Panc1 (cell line): ENCODE measurements around the gene MYH2. TPM values are rescaled to one million over a fixed set of nuclear protein-coding genes. Genes with fewer than 3 reads are reported as not detected.

Experiments
- ATAC-seq: fragments of 200-7000 bp; cut with Tn5 transposase; 2 replicates; pipeline ENCODE4 v1.9.1; 2020; ENCODE audit warnings: mild to moderate bottlenecking, moderate library complexity
- BruUV-seq: library from RNA; stranded (reverse); fragments of 400-500 nt; replicated peaks from 2 replicates; lab custom pipeline; 2021; lab: Mats Ljungman, UMichigan
- CTCF ChIA-PET: fragments of 300-600 bp; sonication (Branson Sonifier 250); formaldehyde crosslinking; loops from one replicate; lab custom pipeline; 2022; ENCODE audit warnings: antibody characterized with exemption; lab: Charles Lee
- POLR2A ChIA-PET: fragments of 300-600 bp; sonication (Branson Sonifier 250); formaldehyde crosslinking; loops from one replicate; lab custom pipeline; 2022; ENCODE audit warnings: antibody characterized with exemption; lab: Charles Lee
- DNase-seq: peaks from one replicate; pipeline ENCODE4 v3.0.0-alpha.2; 2010; ENCODE audit warnings: low read depth, low spot score
- H3K27ac ChIP-seq: 2 replicates; pipeline ENCODE4 v1.5.1; 2011; ENCODE audit warnings: mild to moderate bottlenecking, low read length, inconsistent platforms
- H3K27me3 ChIP-seq: fragments of 200-500 bp; sonication (Bioruptor generic); 2 replicates; pipeline ENCODE4 v1.6.0; 2014; ENCODE audit warnings: low read length, inconsistent platforms; ENCODE audit not compliant: control insufficient read depth, insufficient read depth
- H3K36me3 ChIP-seq: fragments of 200-500 bp; sonication (Bioruptor generic); 2 replicates; pipeline ENCODE4 v1.5.1; 2014; ENCODE audit warnings: inconsistent platforms, mild to moderate bottlenecking, low read length, moderate library complexity; ENCODE audit not compliant: control insufficient read depth, insufficient read depth
- H3K4me1 ChIP-seq: 2 replicates; pipeline ENCODE4 v1.5.1; 2011; ENCODE audit warnings: inconsistent platforms, mild to moderate bottlenecking, low read length, moderate library complexity; ENCODE audit not compliant: control insufficient read depth, insufficient read depth
- H3K4me3 ChIP-seq, 2 experiments: 2 replicates each; pipeline ENCODE4 v1.5.1; 2011 to 2012; ENCODE audit warnings: low read depth in 2 of 2, low read length in 2 of 2, mild to moderate bottlenecking in 2 of 2, inconsistent platforms in 1 of 2, moderate library complexity in 1 of 2
- H3K9me3 ChIP-seq: fragments of 200-500 bp; sonication (Bioruptor generic); 2 replicates; pipeline ENCODE4 v1.5.1; 2014; ENCODE audit warnings: low read depth, mild to moderate bottlenecking, inconsistent platforms, low read length, moderate library complexity; ENCODE audit not compliant: control insufficient read depth, insufficient read depth
- POLR2AphosphoS5 ChIP-seq: IDR thresholded peaks from 2 replicates; pipeline ENCODE4 v1.6.1; 2012; ENCODE audit warnings: mild to moderate bottlenecking, low read depth, low read length, moderate library complexity
- SIN3A ChIP-seq: IDR thresholded peaks from 2 replicates; pipeline ENCODE4 v1.6.1; 2012; ENCODE audit warnings: low read depth, mild to moderate bottlenecking, low read length, moderate library complexity, borderline replicate concordance; ENCODE audit not compliant: insufficient read depth
- TCF7L2 ChIP-seq: IDR thresholded peaks from 2 replicates; pipeline ENCODE4 v1.6.1; 2011; ENCODE audit warnings: mild to moderate bottlenecking, low read depth, low read length, inconsistent platforms
- in situ Hi-C: cut with HindIII; loops from 2 replicates; pipeline ENCODE4 v1.10.0; 2016; ENCODE audit warnings: low sequenced_read_pairs, low pct_unique_long_range_greater_than_20kb
- intact Hi-C: fragments of 100-400 bp; cut with micrococcal nuclease; formaldehyde crosslinking; loops from one replicate; pipeline ENCODE4 v1.10.0; 2022; ENCODE audit not compliant: unreplicated experiment
- total RNA-seq: library from RNA; stranded (reverse); gene quantifications from one replicate; pipeline ENCODE4 v1.2.1, GENCODE V29; 2021; ENCODE audit not compliant: unreplicated experiment
- TF ChIP-seq, protein P1 (sequence below): fragments of 450-650 bp; IDR thresholded peaks from 2 replicates; pipeline ENCODE4 v1.5.1; 2017; ENCODE audit warnings: mild to moderate bottlenecking
- TF ChIP-seq, protein P2 (sequence below), 2 experiments: IDR thresholded peaks; 2 replicates each; pipeline ENCODE4 v1.6.1; 2011 to 2012; ENCODE audit warnings: low read depth in 2 of 2, control low read depth in 1 of 2, low read length in 1 of 2, mild to moderate bottlenecking in 1 of 2, moderate library complexity in 1 of 2; ENCODE audit not compliant: insufficient read depth in 1 of 2

MYH2 gene
- total RNA-seq, 1 experiment from 2014 or later = not detected

DNA sequence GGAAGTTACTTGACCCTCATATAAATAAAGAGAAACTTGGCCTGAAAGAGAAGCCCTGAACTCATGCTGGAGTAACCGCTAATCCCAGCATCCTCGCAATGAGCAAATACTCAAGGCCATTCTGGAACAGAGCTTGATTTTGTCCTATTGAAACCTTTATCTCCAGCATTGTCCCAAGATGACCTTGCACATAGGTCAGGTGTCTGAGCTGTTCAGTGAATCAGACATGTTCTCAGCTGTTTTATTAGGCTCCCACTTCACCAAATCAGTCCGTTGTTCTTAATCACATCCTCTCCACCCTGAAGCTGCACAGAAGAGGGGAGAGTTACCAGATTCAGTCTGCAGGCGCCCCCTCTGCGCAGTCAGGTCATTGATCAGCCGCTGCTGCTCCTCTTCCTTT is 22.0 kb downstream of the MYH2 start:
- CTCF ChIA-PET = no interaction called here
- no peak overlapping the region for H3K4me3 ChIP-seq
- no peaks in the 10 kb centered on the region for H3K27me3 ChIP-seq
- H3K4me1 ChIP-seq = no peaks in the 10 kb centered on the region
- H3K36me3 ChIP-seq = no peaks in the 10 kb centered on the region
- TF ChIP-seq, protein P1, sequence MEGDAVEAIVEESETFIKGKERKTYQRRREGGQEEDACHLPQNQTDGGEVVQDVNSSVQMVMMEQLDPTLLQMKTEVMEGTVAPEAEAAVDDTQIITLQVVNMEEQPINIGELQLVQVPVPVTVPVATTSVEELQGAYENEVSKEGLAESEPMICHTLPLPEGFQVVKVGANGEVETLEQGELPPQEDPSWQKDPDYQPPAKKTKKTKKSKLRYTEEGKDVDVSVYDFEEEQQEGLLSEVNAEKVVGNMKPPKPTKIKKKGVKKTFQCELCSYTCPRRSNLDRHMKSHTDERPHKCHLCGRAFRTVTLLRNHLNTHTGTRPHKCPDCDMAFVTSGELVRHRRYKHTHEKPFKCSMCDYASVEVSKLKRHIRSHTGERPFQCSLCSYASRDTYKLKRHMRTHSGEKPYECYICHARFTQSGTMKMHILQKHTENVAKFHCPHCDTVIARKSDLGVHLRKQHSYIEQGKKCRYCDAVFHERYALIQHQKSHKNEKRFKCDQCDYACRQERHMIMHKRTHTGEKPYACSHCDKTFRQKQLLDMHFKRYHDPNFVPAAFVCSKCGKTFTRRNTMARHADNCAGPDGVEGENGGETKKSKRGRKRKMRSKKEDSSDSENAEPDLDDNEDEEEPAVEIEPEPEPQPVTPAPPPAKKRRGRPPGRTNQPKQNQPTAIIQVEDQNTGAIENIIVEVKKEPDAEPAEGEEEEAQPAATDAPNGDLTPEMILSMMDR = no peak
- TF ChIP-seq TCF7L2 (no peak), POLR2AphosphoS5 (no peak), SIN3A (no peak)
- TF ChIP-seq, protein P2, sequence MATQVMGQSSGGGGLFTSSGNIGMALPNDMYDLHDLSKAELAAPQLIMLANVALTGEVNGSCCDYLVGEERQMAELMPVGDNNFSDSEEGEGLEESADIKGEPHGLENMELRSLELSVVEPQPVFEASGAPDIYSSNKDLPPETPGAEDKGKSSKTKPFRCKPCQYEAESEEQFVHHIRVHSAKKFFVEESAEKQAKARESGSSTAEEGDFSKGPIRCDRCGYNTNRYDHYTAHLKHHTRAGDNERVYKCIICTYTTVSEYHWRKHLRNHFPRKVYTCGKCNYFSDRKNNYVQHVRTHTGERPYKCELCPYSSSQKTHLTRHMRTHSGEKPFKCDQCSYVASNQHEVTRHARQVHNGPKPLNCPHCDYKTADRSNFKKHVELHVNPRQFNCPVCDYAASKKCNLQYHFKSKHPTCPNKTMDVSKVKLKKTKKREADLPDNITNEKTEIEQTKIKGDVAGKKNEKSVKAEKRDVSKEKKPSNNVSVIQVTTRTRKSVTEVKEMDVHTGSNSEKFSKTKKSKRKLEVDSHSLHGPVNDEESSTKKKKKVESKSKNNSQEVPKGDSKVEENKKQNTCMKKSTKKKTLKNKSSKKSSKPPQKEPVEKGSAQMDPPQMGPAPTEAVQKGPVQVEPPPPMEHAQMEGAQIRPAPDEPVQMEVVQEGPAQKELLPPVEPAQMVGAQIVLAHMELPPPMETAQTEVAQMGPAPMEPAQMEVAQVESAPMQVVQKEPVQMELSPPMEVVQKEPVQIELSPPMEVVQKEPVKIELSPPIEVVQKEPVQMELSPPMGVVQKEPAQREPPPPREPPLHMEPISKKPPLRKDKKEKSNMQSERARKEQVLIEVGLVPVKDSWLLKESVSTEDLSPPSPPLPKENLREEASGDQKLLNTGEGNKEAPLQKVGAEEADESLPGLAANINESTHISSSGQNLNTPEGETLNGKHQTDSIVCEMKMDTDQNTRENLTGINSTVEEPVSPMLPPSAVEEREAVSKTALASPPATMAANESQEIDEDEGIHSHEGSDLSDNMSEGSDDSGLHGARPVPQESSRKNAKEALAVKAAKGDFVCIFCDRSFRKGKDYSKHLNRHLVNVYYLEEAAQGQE (IDR thresholded peaks at IDR 0.05; ENCODE audit: insufficient read depth in 1 of 2, low read depth in 2 of 2, low read length in 1 of 2) = no peak
- BruUV-seq = no TSS peak
- no peak for DNase-seq
- in situ Hi-C loops (no loop called here), intact Hi-C loops (no loop called here)
- ATAC-seq = no peak
- H3K9me3 ChIP-seq = no peaks in the 10 kb centered on the region
- no peak overlapping the region for H3K27ac ChIP-seq
- POLR2A ChIA-PET = no interaction called here

DNA sequence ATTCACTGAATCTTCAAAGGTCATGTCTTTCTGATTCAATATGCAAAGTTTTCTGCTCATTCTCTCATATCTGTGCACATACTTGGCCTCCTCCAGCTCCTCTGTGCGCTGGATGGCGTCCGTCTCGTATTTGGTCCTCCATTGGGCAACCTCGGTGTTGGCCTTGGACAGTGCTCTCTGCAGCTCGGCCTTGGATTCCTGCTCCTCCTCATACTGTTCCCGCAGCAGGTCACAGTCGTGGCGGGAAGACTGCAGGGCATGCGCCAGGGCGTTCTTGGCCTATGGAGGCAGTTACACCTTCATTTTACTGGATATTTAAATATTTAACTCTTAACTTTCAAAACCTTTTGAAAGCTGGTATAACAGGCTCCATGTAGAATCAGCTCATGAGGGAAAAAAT is 22.9 kb downstream of the MYH2 start:
- Histone ChIP-seq H3K4me1 (no peaks in the 10 kb centered on the region), H3K9me3 (no peaks in the 10 kb centered on the region), H3K27me3 (no peaks in the 10 kb centered on the region), H3K36me3 (no peaks in the 10 kb centered on the region), H3K27ac (no peak overlapping the region), H3K4me3 (no peak overlapping the region)
- DNase-seq (no peak), ATAC-seq (no peak)
- POLR2A ChIA-PET = no interaction called here
- BruUV-seq = no TSS peak
- in situ Hi-C loops = no loop called here
- intact Hi-C loops = no loop called here
- no peak for TF ChIP-seq TCF7L2
- TF ChIP-seq, protein P1 = no peak
- TF ChIP-seq SIN3A = no peak
- TF ChIP-seq, protein P2 (IDR thresholded peaks at IDR 0.05; ENCODE audit: insufficient read depth in 1 of 2, low read depth in 2 of 2, low read length in 1 of 2) = no peak
- TF ChIP-seq POLR2AphosphoS5 = no peak
- CTCF ChIA-PET = no interaction called here
